ENCODE results near the gene ABCA1.

- TF ChIP-seq EP300 (IDR thresholded peaks at IDR 0.05) (no peak), CTCF (IDR thresholded peaks at IDR 0.05) (no peak), POLR2A (IDR thresholded peaks at IDR 0.05) (no peak)
These were observed 35.3 kb downstream of the ABCA1 start for GRCh38 chr9:104892701-104893100.
